CD14-positive monocyte (primary cell): ENCODE measurements around the gene SAMD4B. TPM values are rescaled to one million over a fixed set of nuclear protein-coding genes. Genes with fewer than 3 reads are reported as not detected.

Experiments used
- DNase-seq, 3 donors: peaks; one replicate each; pipeline ENCODE4 v3.0.0-alpha.2; 2011 to 2022
- H2AFZ ChIP-seq: 2 replicates; pipeline ENCODE4 v1.6.0; 2012; ENCODE audit warnings: mild to moderate bottlenecking, low read depth, low read length, inconsistent platforms; ENCODE audit not compliant: insufficient read depth, poor library complexity, severe bottlenecking
- H3K27ac ChIP-seq, 2 donors: 1 replicate in 1 of 2; 2 replicates in 1 of 2; pipeline ENCODE4 v1.5.1; 2012 to 2013; ENCODE audit warnings: low read length in 2 of 2, control low read depth in 1 of 2, inconsistent platforms in 1 of 2, low read depth in 1 of 2, mild to moderate bottlenecking in 1 of 2
- H3K27me3 ChIP-seq, 2 donors: one replicate each; pipeline versions ENCODE4 v1.6.0 to v1.6.1; 2011 to 2013; ENCODE audit warnings: low read length in 2 of 2; ENCODE audit not compliant: control insufficient read depth in 2 of 2, insufficient read depth in 2 of 2
- H3K36me3 ChIP-seq, 2 donors: replicated peaks in 1 of 2; 1 replicate in 1 of 2; 2 replicates in 1 of 2; pipeline versions ENCODE4 v1.5.1 to v1.6.1; 2012 to 2013; ENCODE audit warnings: low read length in 2 of 2, control low read depth in 1 of 2, inconsistent platforms in 1 of 2, mild to moderate bottlenecking in 1 of 2; ENCODE audit not compliant: insufficient read depth in 2 of 2, control insufficient read depth in 1 of 2
- H3K4me1 ChIP-seq, 2 donors: 1 replicate in 1 of 2; 2 replicates in 1 of 2; pipeline versions ENCODE4 v1.5.1 to v1.6.1; 2012 to 2013; ENCODE audit warnings: low read length in 2 of 2, control low read depth in 1 of 2, inconsistent platforms in 1 of 2, mild to moderate bottlenecking in 1 of 2, moderate library complexity in 1 of 2; ENCODE audit not compliant: insufficient read depth in 2 of 2, control insufficient read depth in 1 of 2
- H3K4me2 ChIP-seq: replicated peaks from 2 replicates; pipeline ENCODE3; 2012; ENCODE audit warnings: low read length, moderate library complexity, mild to moderate bottlenecking; ENCODE audit not compliant: poor library complexity, severe bottlenecking; ENCODE audit errors: extremely low read depth
- H3K4me3 ChIP-seq, 3 experiments: fragments of 200-600 bp in 1 of 3; sonication (generic) in 1 of 3; replicated peaks in 1 of 3; 1 replicate in 2 of 3; 2 replicates in 1 of 3; pipeline ENCODE4 v1.5.1; 2011 to 2013; ENCODE audit warnings: low read length in 3 of 3, mild to moderate bottlenecking in 3 of 3, control low read depth in 2 of 3, low read depth in 2 of 3, inconsistent platforms in 1 of 3, moderate library complexity in 1 of 3
- H3K79me2 ChIP-seq: 2 replicates; pipeline ENCODE4 v1.6.0; 2012; ENCODE audit warnings: mild to moderate bottlenecking, control low read depth, inconsistent platforms, low read length, moderate library complexity; ENCODE audit not compliant: insufficient read depth
- H3K9ac ChIP-seq: 2 replicates; pipeline ENCODE4 v1.6.0; 2017; ENCODE audit warnings: low read length, mild to moderate bottlenecking; ENCODE audit not compliant: insufficient read depth, poor library complexity, severe bottlenecking
- H3K9me3 ChIP-seq, 2 donors: replicated peaks in 1 of 2; 1 replicate in 1 of 2; 2 replicates in 1 of 2; pipeline versions ENCODE4 v1.5.1 to v1.6.1; 2012 to 2013; ENCODE audit warnings: low read length in 2 of 2, control low read depth in 1 of 2; ENCODE audit not compliant: control insufficient read depth in 1 of 2, insufficient read depth in 1 of 2
- H4K20me1 ChIP-seq: 2 replicates; pipeline ENCODE4 v1.6.0; 2012; ENCODE audit warnings: mild to moderate bottlenecking, low read length, control low read depth, moderate library complexity; ENCODE audit not compliant: insufficient read depth
- H3K27ac Mint-ChIP-seq, 7 donors: one replicate each; pipeline ENCODE4 v1.8.0; 2020; ENCODE audit warnings: mild to moderate bottlenecking in 7 of 7, mixed read lengths in 7 of 7, moderate library complexity in 6 of 7, inconsistent platforms in 2 of 7
- H3K27me3 Mint-ChIP-seq, 3 donors: one replicate each; pipeline ENCODE4 v1.8.0; 2021 to 2022; ENCODE audit warnings: low read depth in 3 of 3, mild to moderate bottlenecking in 3 of 3, mixed read lengths in 3 of 3, moderate library complexity in 3 of 3, inconsistent platforms in 1 of 3
- H3K36me3 Mint-ChIP-seq, 2 donors: one replicate each; pipeline ENCODE4 v1.8.0; 2020; ENCODE audit warnings: mixed read lengths in 2 of 2, inconsistent platforms in 1 of 2, mild to moderate bottlenecking in 1 of 2
- H3K4me1 Mint-ChIP-seq: one replicate; pipeline ENCODE4 v1.8.0; 2020; ENCODE audit warnings: mild to moderate bottlenecking, mixed read lengths
- H3K4me3 Mint-ChIP-seq, 2 donors: one replicate each; pipeline ENCODE4 v1.8.0; 2020; ENCODE audit warnings: mild to moderate bottlenecking in 2 of 2, mixed read lengths in 2 of 2, moderate library complexity in 1 of 2
- H3K9me3 Mint-ChIP-seq, 7 donors: one replicate each; pipeline ENCODE4 v1.8.0; 2020 to 2022; ENCODE audit warnings: mixed read lengths in 7 of 7, mild to moderate bottlenecking in 6 of 7, moderate library complexity in 6 of 7, inconsistent platforms in 2 of 7
- CTCF ChIP-seq: fragments of 200-600 bp; IDR thresholded peaks from one replicate; pipeline ENCODE4 v1.8.0; 2022; ENCODE audit warnings: antibody characterized with exemption, mild to moderate bottlenecking
- WGBS: methylation state at CpG from one replicate; pipeline ENCODE4 v1.1.5; 2013; ENCODE audit warnings: missing lambda C conversion rate; ENCODE audit not compliant: insufficient coverage; 5-methylcytosine and 5-hydroxymethylcytosine counted together
- intact Hi-C, 2 donors: fragments of 100-400 bp; cut with micrococcal nuclease; formaldehyde crosslinking; loops; one replicate each; pipeline versions ENCODE4 v1.15.0 to v1.15.1; 2023
- polyA plus RNA-seq, 3 donors: library from polyadenylated mRNA; depleted of rRNA in 1 of 3; unstranded in 2 of 3; stranded (reverse) in 1 of 3; fragments of 300-500 nt in 2 of 3; fragments of >200 nt in 1 of 3; fragmentation: Illumina TruSeq in 2 of 3; gene quantifications; 1 replicate in 2 of 3; 2 replicates in 1 of 3; pipeline ENCODE4 v1.2.3, GENCODE V29; 2012 to 2021

SAMD4B gene
- polyA plus RNA-seq, 3 donors, result 4.5 to 56.6 (median 5.6) TPM

- Mint-ChIP-seq H3K36me3 (no peaks in the 10 kb centered on the region), H3K9me3 (no peaks in the 10 kb centered on the region), H3K4me1 (no peaks in the 10 kb centered on the region), H3K4me3 (no peak overlapping the region), H3K27me3 (peaks cover 0 to 6% (median 2%) of the 10 kb centered on the region in 3 donors), H3K27ac (no peak overlapping the region)
- H3K4me3 ChIP-seq, result no peak overlapping the region
- no peak overlapping the region for H3K27ac ChIP-seq
- no peaks in the 10 kb centered on the region for H4K20me1 ChIP-seq
- TF ChIP-seq CTCF, result no peak
- WGBS, result 100% methylated on average over 4 of the region's 10 CpGs
- no peaks in the 10 kb centered on the region for H3K36me3 ChIP-seq
- H3K9me3 ChIP-seq, result no peaks in the 10 kb centered on the region
- intact Hi-C loops, result no loop called here
- H2AFZ ChIP-seq, result no peak overlapping the region
- no peak overlapping the region for H3K4me2 ChIP-seq
- no peaks in the 10 kb centered on the region for H3K4me1 ChIP-seq
- no peak overlapping the region for H3K9ac ChIP-seq
- no peak for DNase-seq
- no peaks in the 10 kb centered on the region for H3K79me2 ChIP-seq
- no peaks in the 10 kb centered on the region for H3K27me3 ChIP-seq
Observed at GRCh38 chr19:39299832-39300231, 42.4 kb upstream of the SAMD4B start.

GRCh38 chr19:39301021-39301420 is 41.2 kb upstream of the SAMD4B start:
- H3K4me1 ChIP-seq, result no peaks in the 10 kb centered on the region
- Mint-ChIP-seq H3K4me3 (no peak overlapping the region), H3K27ac (no peak overlapping the region)

More at GRCh38 chr19:39301021-39301420, 41.2 kb upstream of the SAMD4B start:
- peaks cover 0 to 6% (median 4%) of the 10 kb centered on the region in 3 donors for H3K27me3 Mint-ChIP-seq
- Histone ChIP-seq H3K4me3 (no peak overlapping the region), H3K79me2 (no peaks in the 10 kb centered on the region), H3K27ac (no peak overlapping the region), H3K36me3 (no peaks in the 10 kb centered on the region), H4K20me1 (no peaks in the 10 kb centered on the region), H2AFZ (no peak overlapping the region), H3K27me3 (no peaks in the 10 kb centered on the region), H3K9me3 (no peaks in the 10 kb centered on the region), H3K9ac (no peak overlapping the region), H3K4me2 (no peak overlapping the region)
- no peak for TF ChIP-seq CTCF
- WGBS, result 92% methylated on average over 2 of the region's 4 CpGs
- no peak for DNase-seq
- H3K36me3 Mint-ChIP-seq, result no peaks in the 10 kb centered on the region
- intact Hi-C loops, result no loop called here
- H3K4me1 Mint-ChIP-seq, result peaks cover 5% of the 10 kb centered on the region
- no peaks in the 10 kb centered on the region for H3K9me3 Mint-ChIP-seq
